Activated CD8-positive, alpha-beta memory T cell treated with anti-CD3 and anti-CD28 coated beads for 24 hours (primary cell): ENCODE data around the gene WDR11.
"Not testable (repeated sequence)": the region's sequence is repeated elsewhere in the genome, so short reads cannot be mapped to it uniquely, and the experiment has no call there.

Source experiments
- DNase-seq: peaks from one replicate; pipeline ENCODE4 v3.0.0-alpha.2; 2020

The WDR11 gene

DNA sequence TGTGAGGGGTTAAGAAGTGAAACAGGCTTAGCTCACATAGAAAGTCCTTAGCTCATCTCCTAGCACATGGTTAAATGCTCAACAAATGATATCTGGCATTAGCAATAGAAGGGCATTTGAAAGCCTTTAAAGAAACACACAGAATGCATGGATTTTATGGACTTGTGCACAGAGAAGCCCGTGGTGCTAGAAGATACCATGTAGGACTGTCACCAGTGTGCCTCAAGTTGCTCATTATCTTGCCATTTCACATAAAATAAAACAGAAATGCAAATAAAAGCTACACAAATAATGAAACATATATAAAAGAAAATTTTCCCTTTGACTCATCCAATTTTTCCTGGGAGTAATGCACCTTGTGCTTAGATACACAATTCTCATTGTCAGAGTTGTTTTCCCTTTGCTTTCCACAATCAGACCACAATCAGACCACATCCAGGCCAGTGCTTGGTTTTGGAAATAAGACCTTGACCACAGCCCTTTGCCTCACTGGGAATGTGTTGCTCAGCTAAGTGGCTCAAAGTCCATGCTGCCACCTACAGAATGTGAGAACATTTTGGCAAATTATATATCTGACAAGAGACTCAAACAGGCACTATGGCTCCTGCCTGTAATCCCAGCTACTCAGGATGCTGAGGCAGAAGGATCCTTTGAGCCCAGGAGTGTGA is 9.5 kb upstream of the WDR11 start:
- DNase-seq, result no peak

DNA sequence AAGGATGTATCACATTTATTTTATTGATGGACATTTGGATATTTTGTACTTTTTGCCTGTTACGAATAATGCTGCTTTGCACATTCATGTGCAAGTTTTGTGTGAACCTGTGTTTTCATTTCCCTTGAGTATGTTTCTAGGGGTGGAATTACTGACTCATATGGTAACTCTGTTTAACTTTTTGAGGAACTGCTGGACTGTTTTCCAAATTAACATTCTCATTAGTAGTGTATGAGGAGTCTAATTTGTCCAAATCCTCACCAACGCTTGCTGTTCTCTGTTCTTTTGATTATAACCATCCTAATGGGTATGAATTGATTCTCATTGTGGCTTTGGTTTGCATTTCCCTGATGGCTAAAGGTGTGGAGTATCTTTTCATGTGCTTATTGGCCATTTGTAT is 3.2 kb downstream of the WDR11 start:
- no peak for DNase-seq

DNA sequence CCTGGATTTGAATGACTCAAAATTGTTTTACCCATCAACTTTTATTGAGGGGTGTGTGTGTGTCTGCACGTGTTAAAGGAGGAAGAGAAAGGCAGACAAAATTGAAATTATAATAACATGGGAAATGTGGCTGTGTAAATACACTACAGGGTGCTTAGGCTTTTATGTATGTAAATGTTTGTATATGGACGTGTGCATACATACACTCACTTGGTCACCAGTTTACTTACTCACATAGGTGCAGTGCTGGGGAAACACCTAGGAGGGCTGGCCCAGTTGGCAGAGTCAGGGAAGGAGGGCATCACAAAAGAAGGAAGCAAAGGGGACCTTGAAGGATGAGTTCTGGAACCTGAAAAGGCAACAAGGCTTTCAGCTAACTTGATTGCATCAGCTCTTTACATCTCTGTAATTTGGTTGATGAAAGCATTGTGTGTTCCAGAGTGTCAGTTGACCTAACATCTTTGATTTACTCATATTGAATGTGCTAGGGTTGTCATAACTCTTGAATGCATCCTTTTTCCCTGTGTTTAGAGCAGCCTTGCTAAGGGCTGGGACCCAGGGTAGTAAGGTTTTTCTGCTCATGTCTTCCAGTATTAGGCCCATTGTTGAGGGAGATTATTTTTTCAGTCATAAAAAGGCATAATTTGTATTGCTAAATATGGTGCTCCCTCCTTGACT is 10.2 kb downstream of the WDR11 start:
- no peak for DNase-seq

DNA sequence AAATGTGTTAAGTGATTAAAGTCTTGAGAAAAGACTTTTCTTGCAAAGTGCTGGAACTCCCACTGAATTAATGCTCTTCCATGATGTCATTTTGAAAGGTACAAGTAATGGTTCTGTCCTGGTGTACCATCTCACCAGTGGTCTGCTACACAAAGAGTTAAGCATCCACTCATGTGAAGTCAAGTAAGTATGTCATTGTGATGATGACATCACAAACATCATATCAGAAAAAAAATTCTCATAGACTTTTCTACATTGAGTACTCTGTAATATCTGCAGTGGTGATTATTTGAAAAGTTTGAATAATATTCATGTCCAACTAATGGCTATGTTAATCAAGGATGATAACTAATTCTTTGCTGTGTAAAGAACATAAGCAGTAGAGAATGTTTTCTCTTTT is 22.6 kb downstream of the WDR11 start:
- DNase-seq, result no peak

DNA sequence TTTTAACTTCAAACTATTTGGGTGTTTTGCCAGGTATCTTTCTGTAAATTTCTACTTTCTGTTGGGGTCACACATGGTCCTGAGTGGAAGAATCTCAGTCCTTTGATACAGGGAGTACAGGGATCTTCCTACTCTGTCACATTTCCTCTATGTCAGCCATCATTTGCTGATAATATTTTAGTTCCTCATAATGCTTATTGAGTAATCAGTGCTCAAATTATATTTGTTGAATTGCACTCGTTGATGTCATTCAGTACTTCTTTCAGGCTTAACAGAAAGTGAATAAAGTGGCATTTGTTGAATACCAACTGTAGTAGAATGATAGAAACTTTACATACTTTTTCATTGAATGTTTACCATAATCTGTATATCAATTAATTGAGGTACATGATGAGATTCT is 31.9 kb downstream of the WDR11 start:
- no peak for DNase-seq

DNA sequence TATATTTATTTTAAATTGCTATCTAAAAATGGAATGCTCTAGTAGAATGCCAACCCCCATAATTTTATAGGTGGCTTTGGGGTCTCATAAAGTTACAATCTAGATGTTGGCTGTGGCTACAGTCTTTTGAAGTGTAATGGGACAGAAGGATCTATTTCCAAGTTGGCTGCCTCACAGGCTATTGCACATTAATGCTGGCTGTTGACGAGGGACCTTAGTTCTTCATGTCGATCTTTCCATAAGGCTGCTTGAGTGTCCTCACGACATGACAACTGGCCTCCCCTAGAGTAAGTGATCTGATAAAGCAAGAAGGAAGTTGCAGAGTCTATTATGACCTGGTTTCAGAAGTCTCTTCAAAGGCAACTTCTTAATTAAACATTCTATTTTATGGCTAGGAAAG is 36.3 kb downstream of the WDR11 start:
- no peak for DNase-seq

DNA sequence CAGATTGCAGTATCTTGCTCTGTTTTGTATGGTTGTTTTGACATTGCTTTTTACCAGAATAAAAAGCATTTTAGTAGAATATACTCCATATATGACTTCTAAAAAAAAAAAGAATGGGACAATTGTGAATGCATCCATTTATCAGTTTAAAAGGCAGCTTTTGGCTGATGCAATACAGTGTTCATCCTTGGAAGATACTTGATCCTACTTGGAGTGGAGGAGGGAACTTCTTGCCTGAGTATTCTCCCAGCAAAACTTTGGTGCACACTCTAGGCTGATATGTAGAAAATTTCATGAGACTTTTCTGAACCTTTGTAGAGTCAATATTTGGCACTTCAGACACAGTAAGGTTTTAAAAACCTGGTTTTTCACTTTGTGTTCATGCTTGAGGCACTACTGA is 40.2 kb downstream of the WDR11 start:
- DNase-seq, result no peak

DNA sequence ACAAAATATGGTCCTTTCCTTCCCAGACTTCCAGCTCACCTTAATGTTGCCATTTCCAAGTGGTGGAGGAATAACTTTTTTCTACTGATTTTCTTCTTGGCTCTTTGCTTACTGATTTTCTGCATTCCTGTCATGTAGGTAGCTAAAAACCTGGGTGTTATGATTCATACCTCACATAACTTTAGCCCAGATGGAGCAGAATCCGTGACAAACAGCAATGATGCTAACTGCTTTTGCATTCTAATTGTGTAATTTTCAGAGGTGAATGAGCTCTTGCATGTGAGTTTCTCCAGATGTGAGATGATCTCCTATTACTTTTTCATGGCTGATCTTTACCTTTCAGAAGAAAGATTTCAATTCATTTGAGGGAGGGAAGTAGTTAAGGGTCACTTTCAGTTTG is 43.4 kb downstream of the WDR11 start:
- no peak for DNase-seq

DNA sequence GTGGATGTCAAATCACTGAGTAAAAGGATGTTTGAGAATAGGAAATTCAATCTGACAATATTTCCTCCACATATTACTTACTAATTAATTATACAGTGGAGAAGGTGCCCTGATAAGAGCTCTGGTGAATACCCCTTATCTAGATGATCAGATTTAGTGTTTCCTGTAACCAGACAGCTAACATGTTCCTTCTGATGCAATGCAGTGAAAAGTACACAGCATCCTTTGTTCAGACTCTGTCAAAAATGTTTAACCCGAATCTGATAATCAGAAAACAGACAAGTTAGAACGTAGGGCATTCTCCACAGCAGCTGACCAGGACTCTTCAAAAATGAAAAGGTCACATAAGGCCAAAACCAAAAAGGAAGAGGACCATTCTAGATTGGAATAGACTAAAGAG is 46.2 kb downstream of the WDR11 start:
- no peak for DNase-seq

DNA sequence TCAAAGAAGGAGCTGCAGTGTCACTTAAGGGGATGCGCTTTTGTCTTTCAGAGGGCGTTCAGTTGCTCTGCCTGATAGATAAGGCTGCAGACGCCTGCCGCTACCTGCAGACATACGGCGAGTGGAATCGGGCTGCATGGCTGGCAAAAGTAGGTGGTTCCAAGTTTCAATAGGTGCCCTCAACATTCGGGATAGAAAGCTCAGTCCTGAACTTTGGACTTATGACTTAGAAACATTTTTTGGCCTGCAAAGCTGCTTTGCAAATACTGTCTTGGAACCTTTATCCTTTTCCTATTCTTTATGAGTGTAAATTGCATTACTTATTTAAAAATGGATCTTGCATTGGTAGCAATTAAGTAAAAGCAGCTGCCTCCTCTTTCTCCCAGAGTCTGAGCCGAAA is 54.1 kb downstream of the WDR11 start:
- DNase-seq, result no peak

DNA sequence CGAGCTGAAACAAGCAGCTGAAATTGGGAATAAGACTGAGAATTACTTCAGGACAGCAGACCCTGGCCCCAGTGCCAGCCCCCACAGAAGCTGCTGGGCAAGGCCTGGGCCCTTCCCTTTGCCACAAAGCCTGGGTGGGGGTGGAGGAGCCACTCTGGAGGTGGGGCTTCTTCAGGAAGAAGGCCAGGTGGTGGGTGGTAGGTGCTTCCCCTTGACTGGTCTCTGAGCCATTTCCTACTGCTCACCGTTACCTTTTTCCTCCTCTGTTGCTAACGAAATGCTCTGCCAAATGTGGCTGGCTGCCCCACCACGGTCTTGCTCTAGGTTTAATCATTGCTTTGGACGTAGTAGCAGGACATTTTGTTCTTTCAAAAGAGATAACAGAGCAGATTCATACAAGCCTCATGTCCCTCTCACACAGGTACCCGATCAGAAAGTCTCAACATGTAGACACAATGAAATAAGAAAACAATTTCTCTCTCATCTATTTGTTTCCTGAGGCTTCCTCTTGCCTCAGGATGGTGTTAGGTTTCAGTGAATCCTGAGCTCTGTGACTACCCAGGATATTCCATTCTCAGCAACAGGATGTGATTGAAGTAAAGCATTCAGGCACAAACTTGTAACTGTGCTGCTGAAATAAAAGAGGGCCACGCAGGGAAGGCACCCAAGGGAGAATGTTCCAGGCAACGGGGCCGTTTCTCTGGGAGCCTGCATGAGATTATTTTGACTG is 66.5 kb downstream of the WDR11 start:
- DNase-seq, result no peak

DNA sequence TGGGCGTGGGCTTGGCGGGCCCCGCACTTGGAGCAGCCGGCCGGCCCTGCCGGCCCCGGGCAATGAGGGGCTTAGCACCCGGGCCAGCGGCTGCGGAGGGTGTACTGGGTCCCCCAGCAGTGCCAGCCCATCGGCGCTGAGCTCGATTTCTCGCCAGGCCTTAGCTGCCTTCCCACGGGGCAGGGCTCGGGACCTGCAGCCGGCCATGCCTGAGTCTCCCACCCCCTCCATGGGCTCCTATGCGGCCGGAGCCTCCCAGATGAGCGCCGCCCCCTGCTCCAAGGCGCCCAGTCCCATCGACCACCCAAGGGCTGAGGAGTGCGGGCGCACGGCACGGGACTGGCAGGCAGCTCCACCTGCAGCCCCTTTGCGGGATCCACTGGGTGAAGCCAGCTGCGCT is 72.7 kb downstream of the WDR11 start:
- DNase-seq, result not testable (repeated sequence)

DNA sequence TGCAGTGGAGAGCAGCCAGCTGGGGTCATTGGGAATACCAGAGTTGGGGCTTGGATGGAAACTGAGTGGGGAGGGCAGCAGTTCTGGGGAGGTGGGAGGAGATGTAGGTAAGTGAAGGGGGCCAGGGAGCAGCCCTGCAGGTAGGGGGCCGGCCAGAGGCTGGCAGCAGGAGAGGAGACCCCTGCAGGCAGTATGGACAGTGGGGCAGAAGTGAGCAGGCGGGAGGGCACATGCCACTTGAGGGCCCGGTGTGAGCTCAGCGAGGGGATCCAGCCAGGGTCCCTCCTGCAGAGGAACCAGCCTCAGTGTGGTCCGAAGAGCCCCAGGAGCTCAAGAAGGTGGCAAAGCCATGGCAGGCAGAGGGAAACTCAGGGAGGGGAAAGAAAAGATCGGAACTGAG is 75.4 kb downstream of the WDR11 start:
- DNase-seq, result peak; percentile 38

DNA sequence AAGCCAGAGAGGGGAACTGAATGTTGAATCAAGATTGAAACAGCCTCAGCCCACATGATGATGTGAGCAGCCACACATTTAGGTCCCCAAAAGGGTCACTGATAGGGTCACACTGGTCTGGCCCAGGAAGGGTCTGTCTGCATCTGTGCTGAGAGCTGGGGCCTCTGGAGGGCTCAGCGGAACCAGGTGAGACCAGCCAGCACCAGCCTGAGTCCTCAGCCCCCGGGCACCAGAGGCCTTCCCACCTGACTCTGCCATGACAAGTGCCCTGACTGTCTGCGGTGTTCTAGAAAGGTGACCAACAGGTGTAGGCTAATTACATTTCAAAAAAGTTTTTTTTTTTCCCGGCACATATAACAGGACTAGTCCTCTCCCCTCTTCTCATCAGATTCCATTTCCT is 76.2 kb downstream of the WDR11 start:
- DNase-seq, result peak; percentile 32

DNA sequence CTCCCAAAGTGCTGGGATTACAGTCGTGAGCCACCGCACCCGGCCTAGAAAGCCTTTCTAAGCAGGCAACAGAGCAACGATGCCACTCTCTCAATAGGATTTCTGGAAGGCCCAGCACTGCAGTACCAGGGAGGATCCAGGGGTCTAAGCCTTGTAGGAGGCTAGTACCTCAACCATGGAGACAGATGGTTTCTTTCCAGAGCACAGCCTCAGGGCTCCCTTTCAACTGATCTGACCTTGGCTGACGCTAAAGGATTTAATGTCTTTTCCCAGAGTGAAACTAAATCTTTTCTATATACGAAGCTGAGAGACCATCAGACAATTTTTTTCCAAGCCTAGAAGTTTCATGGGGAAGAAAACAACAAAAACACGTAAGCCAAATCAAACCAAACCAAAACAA is 78.0 kb downstream of the WDR11 start:
- peak; percentile 13 for DNase-seq

DNA sequence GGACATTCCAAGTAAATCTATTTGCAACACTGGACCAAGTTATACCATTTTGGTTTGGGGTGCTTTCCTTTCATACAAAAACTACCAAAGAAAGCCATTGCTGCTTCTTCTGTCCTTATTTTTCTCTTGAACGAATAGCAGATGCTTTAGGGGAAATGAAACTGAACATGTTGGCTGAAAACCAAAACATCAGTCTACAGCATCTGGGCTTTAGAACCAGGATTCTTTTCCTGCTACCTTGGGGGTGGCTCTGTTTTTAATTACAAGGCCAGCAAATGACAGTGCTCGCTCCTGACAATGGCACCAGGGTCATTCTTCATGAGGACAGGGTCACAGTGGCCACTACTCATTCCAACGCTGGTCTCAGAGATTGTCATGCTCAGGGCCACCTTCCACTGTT is 80.3 kb downstream of the WDR11 start:
- no peak for DNase-seq

DNA sequence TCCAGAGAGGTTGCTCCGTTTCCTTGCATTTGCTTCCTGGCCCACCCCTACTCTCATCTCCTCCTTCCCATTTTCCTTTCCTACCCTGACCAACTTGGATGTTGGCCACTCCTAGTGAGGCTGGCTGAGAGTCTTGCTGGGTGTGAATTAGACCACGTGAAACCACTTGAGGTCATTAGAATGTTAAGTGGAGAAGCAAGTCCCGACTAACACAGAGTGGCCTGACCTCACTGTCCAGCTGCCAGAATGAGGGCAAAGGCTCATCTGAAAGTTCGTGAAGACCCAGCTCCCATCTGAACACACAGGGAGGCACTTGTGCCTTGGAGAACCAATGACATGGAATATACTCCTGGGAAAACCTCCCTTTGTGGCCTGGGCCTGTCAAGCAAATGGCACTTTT is 80.8 kb downstream of the WDR11 start:
- DNase-seq, result no peak

DNA sequence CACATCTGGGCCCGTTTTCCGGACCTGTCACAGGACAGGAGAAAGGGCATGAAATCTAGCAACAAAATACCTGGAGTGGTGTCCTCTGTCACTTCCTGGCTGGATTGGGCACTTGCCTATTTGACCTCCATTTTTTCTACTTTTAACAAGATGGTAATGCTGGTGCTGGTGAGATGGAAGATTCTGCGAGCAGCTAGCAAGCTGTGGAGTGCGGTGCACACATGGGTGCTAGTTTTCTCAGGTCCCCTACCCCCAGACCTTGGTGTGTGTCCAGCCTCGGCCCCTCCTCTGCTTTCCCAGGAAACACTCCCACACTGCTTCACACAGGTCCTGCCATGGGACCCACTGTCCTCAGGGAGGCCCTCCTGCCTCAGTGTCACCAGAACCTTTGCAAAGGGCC is 87.7 kb downstream of the WDR11 start:
- DNase-seq, result no peak

DNA sequence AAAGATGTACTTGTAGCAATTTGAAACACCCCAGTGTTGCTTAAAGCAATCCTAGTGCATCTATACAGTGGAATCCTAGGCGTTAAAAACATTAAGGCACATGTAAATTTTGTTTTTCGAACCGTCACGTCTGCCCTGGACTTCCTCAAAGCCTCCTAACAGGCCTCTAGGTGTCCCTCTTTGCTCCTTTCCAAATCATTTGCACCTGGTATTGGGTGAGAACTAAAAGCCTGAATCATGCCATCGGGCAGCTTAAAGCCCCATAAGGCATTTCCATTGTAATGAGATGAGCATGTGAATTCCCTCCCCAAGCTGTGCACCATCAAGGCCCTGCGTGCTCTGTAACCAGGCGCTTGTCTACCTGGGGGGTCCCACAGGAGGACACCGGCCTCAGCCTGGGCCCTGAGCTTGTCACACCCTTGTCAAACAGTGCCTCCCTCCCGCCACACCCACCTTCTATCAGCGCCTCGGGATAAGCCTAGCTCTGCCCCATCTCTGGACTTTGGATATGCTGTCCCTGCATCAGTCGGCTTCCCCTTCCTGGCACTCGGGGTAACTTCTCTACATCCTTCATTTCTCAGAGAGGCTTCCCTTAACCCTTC is 89.2 kb downstream of the WDR11 start:
- DNase-seq, result no peak

DNA sequence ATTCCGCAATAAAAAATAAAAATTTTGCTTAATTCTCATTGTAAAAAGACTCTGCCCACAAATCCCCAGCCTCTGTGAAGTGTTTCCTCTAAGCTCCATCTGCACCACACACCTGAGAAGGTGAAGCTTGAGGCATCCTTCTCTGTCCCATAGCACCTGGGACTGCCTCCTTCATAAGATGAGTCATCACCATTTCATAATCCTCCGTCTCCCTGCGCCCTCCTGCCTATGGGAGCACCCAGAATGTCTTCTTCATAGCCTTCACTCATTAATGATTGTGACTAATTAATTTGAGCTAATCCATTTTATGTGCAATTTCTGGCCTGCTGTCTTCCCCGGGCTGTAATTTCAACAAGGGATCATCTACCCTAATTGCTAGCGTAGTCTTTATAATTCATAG is 90.3 kb downstream of the WDR11 start:
- no peak for DNase-seq

DNA sequence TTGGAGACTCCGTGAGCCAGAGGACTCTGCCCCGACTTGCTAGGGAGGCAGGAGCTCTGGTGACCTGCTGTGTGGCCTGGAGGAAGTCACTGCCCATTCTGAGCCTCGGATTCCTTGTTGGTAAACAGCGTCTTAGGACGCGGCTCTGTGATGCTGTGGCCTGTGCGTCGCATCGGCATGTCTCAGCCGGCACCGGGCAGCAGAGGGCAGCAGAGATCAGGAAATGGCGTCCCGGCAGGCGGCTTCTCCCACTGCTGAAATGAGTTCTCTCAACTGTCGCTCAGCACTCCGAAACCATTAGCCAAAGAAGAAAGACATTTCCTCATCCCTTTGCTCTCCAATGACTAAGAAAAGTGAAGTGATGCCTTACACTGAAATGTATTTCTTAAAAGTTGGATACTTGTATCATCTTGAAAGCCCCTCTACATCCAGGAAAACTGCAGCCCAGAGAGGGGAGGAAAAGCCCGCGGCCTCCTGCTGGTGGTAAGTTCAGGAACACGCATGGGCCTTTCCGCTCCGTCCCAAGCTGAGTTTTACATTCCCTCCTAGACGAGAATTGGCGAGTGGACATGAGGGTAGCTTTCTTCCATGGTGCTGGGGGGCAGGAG is 91.7 kb downstream of the WDR11 start:
- peak; percentile 89 for DNase-seq

DNA sequence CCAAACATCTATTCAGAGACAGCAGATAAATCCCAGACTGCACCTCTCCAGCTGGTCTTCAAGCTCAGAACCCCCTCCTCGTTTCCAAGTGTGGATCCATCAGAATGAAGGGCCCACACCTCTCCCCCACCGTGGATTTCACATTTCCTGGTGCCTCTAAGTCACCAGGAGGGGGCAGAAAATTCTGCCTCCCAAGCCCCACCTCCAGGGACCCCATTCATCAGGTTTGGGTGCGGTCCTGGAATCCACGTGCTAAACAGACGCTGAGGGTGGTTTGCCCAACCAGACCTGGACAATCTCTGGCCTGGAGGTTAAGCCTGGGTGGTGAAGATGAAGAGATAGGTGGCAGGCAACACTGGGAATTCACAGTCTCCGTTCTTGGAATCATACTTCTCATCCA is 92.4 kb downstream of the WDR11 start:
- DNase-seq, result no peak

DNA sequence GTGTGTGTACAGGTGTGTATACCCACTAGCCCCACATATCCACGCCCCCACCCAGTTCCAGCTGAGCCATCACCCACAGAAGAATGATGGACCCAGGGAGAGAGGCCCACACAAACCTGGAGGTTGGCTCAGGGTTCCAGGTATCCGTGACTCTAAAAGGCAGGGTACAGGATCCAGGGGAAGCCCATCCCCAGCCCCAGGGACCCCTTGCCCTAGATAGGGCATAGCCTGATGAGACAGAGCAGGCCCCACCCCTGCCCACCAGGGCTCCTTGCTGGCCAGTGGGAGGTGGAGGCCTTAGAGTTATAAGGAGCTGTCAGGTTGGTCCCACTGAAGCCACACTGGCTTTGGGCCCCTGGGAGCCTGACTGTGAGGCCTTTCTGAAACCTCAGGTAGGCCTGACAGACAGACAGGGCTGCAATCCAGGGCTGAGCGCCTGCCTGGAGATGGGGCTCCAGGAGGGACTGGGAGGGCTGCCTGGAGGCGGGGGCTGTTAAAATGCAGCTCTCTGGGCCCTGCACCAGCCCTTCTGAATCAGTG is 93.5 kb downstream of the WDR11 start:
- DNase-seq, result no peak
